Right cardiac atrium (tissue), 5 donors: Measurements from ENCODE around the gene CTCF. TPM values are rescaled to one million over a fixed set of nuclear protein-coding genes. Genes with fewer than 3 reads are reported as not detected.

Source experiments
- ATAC-seq, 2 donors: fragments of 200-7000 bp; cut with Tn5 transposase; one replicate each; pipeline versions ENCODE4 v1.8.0 to v1.9.1; 2020; ENCODE audit warnings: moderate library complexity in 2 of 2, mild to moderate bottlenecking in 1 of 2
- DNase-seq, 3 donors: peaks; one replicate each; pipeline ENCODE4 v3.0.0-alpha.2; 2020
- H3K27ac ChIP-seq: one replicate; pipeline ENCODE4 v1.5.1; 2013; ENCODE audit warnings: mild to moderate bottlenecking, low read length, control low read depth, moderate library complexity
- H3K27me3 ChIP-seq: one replicate; pipeline ENCODE4 v1.6.1; 2013; ENCODE audit not compliant: control insufficient read depth, insufficient read depth
- H3K4me1 ChIP-seq: one replicate; pipeline ENCODE4 v1.6.1; 2013; ENCODE audit warnings: low read length; ENCODE audit not compliant: control insufficient read depth, insufficient read depth
- H3K4me3 ChIP-seq: one replicate; pipeline ENCODE4 v1.5.1; 2013; ENCODE audit warnings: low read length, control low read depth
- H3K9me3 ChIP-seq: one replicate; pipeline ENCODE4 v1.6.1; 2013; ENCODE audit warnings: low read length; ENCODE audit not compliant: control insufficient read depth
- WGBS: extraction: QIAGEN DNeasy Blood & Tissue Kit; methylation state at CpG from one replicate; pipeline ENCODE4 v1.1.7; 2013; 5-methylcytosine and 5-hydroxymethylcytosine counted together
- intact Hi-C, 4 donors: fragments of 100-400 bp; cut with DNase I; formaldehyde crosslinking; loops; one replicate each; pipeline versions ENCODE4 v1.11.0 to v1.14.0; 2022 to 2023
- polyA plus RNA-seq: library from polyadenylated mRNA; stranded (reverse); fragments of 200-250 nt; gene quantifications from one replicate; pipeline ENCODE4 v1.2.3, GENCODE V29; 2013
- total RNA-seq, 4 donors: library from RNA; stranded (reverse); fragmentation: NEBNext Ultra II Directional; extraction: Animal tissue kit (Norgen Biotek cat#: 25700); gene quantifications; one replicate each; pipeline ENCODE4 v1.2.1, GENCODE V29; 2021
- donor health status: healthy with polysubstance abuse.
- donor health status: DM: no; HTN: yes; CAD: no.
- donor health status: DM: no; HTN: no; CAD: no.
- donor health status: DM: no; HTN: yes; CAD: no; lungs with severe emphysema.
- donor health status: DM: yes; HTN: yes; CAD: no.

Gene CTCF
- total and polyA plus RNA-seq, 5 donors = 17.5 to 30.5 (median 27.8) TPM

DNA sequence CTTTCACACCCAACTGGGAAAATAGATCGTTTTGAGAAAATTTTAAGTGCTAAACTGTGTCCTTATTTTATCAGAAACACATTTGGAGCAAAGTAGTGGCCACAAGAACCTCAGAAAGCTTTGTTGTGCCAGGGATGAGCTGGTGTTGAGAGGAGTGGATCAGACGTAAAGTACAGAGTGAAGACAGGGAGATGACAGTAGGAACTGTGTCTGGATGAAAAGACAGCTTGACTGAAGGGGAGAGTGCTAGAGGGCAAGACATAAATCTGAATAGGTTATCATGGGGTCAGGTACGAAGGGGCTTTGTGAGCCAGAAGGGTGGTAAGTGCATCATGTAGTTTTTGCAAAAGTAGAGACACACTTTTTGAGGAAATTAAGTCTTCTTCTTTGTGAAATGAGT lies 43.3 kb downstream of the CTCF start:
- peaks cover 2% of the 10 kb centered on the region for H3K4me1 ChIP-seq
- H3K27me3 ChIP-seq = no peaks in the 10 kb centered on the region
- WGBS = 59% methylated on average over 3 of the region's 3 CpGs
- H3K27ac ChIP-seq = no peak overlapping the region
- no peaks in the 10 kb centered on the region for H3K9me3 ChIP-seq
- intact Hi-C loops = no loop called here
- DNase-seq (no peak), ATAC-seq (no peak)
- no peak overlapping the region for H3K4me3 ChIP-seq

DNA sequence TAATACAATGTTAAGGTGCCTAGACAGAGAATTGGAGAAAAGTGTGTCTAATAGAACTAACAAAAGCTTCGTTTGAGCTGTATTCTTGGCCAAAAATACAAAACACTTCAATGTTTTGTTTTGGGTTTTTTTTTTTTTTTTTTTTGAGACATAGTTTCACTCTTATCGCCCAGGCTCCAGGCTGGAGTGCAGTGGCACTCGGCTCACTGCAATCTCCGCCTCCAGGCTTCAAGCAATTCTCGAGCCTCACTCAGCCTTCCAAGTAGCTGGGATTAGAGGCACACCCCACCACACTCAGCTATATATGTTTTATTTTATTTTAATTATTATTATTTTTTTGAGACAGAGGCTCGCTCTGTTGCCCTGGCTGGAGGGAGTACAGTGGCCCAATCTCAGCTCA lies 44.3 kb downstream of the CTCF start:
- WGBS = 61% methylated on average over 6 of the region's 6 CpGs
- Histone ChIP-seq H3K4me1 (no peaks in the 10 kb centered on the region), H3K4me3 (no peak overlapping the region), H3K9me3 (no peaks in the 10 kb centered on the region), H3K27ac (no peak overlapping the region), H3K27me3 (no peaks in the 10 kb centered on the region)
- DNase-seq (peak in 1 of 3 donors; percentile 62), ATAC-seq (peak; percentile 60 to 64)
- intact Hi-C loops = no loop called here

DNA sequence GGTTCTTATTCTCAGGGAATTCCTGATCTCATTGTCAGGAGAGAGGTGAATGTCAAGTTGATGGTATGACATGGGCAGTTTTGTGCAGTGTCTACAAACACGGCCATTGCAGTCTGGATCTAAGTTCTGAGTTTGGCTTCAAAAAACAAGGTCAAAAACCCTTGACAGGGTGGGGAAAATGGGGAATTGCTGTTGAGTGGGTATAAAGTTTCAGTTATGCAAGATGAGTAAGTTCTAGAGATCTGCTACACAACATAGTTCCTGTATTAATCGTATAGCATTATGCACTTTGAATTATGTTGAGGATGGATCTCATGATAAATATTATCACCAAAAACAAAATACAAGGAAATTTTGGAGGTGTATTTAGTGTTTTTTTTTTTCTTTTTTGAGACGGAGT lies 46.0 kb downstream of the CTCF start:
- 83% methylated on average over 3 of the region's 3 CpGs for WGBS
- no peak overlapping the region for H3K27ac ChIP-seq
- ATAC-seq = no peak

DNA sequence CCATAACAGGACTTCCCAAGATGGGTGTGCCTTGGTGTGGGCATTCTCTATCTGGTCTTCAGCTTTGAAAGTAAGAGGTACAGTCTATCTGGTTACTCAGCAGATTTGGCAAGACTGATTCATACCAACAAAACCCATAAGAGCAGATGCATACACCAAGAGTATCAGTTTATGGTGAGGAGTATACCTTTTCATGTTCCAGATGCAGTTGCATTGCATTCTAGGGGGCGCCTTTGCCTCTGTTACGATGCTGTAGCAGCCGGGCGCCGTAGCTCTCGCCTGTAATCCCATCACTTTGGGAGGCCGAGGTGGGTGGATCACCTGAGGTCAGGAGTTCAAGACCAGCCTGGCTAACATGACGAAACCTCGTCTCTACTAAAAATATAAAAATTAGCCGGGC lies 51.5 kb downstream of the CTCF start:
- Histone ChIP-seq H3K27me3 (no peaks in the 10 kb centered on the region), H3K9me3 (no peaks in the 10 kb centered on the region), H3K27ac (no peak overlapping the region), H3K4me3 (no peak overlapping the region), H3K4me1 (no peaks in the 10 kb centered on the region)
- ATAC-seq (no peak), DNase-seq (no peak)
- WGBS = 95% methylated on average over 10 of the region's 10 CpGs
- intact Hi-C loops = no loop called here

More for the DNA sequence above, 46.0 kb downstream of the CTCF start:
- Histone ChIP-seq H3K4me1 (no peaks in the 10 kb centered on the region), H3K27me3 (no peaks in the 10 kb centered on the region), H3K4me3 (no peak overlapping the region), H3K9me3 (no peaks in the 10 kb centered on the region)
- intact Hi-C loops = no loop called here
- no peak for DNase-seq

- no peaks in the 10 kb centered on the region for H3K9me3 ChIP-seq
- intact Hi-C loops = no loop called here
- no peaks in the 10 kb centered on the region for H3K27me3 ChIP-seq
- H3K4me3 ChIP-seq = no peak overlapping the region
- 87% methylated on average over 14 of the region's 14 CpGs for WGBS
- no peak for ATAC-seq
- H3K4me1 ChIP-seq = no peaks in the 10 kb centered on the region
- DNase-seq = no peak
- no peak overlapping the region for H3K27ac ChIP-seq
Observed at GRCh38 chr16:67628216-67628615, 65.9 kb downstream of the CTCF start.

DNA sequence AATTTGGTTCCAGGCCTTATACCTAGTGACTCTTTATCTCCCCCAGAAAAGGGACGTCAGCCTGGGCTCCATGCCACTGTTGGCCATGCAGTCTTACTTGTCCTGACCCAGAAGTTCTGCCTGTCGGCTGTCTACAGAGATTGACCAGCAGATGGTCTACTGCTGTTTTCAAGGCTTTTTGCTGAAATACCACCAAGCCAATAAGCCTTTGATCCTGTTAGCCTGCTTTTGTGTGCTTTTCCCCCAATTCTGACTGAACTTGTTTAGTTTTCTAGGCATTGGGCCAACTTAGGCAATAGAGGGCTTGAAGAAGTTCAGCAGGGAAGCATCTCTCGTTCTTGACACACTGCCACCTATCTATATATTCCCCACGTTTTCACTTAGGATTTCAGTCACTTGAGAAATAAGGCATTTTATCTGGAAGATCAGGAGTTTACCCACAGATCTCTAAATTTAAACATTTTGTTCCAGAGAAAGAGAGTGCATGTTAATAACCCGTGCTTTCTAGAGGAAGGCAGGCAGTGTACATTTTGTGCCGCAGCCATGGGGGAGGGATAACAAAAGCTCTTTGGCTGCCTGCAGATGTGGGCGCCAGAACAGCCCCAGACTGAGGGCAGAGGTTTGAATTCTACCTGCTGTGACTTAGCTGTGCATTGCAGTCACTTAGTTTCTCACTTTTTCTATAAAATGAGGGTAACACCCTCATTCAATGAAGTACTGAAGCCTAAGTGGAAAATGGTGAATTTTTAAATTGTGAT lies 70.3 kb downstream of the CTCF start:
- 55% methylated on average over 7 of the region's 7 CpGs for WGBS
- H3K4me3 ChIP-seq = no peak overlapping the region
- H3K9me3 ChIP-seq = no peaks in the 10 kb centered on the region
- intact Hi-C loops = no loop called here
- ATAC-seq (peak; percentile 53 to 64), DNase-seq (peak; percentile 52 to 82 (median 80))
- H3K27me3 ChIP-seq = no peaks in the 10 kb centered on the region
- H3K27ac ChIP-seq = no peak overlapping the region
- no peaks in the 10 kb centered on the region for H3K4me1 ChIP-seq

GRCh38 chr16:67636713-67637112 lies 74.4 kb downstream of the CTCF start:
- Histone ChIP-seq H3K9me3 (no peaks in the 10 kb centered on the region), H3K4me3 (no peak overlapping the region), H3K27ac (no peak overlapping the region), H3K4me1 (no peaks in the 10 kb centered on the region), H3K27me3 (no peaks in the 10 kb centered on the region)
- ATAC-seq (no peak), DNase-seq (no peak)
- WGBS = 89% methylated on average over 8 of the region's 8 CpGs
- intact Hi-C loops = no loop called here

GRCh38 chr16:67637625-67638024 lies 75.3 kb downstream of the CTCF start:
- DNase-seq (no peak), ATAC-seq (no peak)
- Histone ChIP-seq H3K4me1 (no peaks in the 10 kb centered on the region), H3K27ac (no peak overlapping the region), H3K4me3 (no peak overlapping the region), H3K9me3 (no peaks in the 10 kb centered on the region), H3K27me3 (no peaks in the 10 kb centered on the region)
- intact Hi-C loops = no loop called here
- WGBS = 88% methylated on average over 12 of the region's 12 CpGs

DNA sequence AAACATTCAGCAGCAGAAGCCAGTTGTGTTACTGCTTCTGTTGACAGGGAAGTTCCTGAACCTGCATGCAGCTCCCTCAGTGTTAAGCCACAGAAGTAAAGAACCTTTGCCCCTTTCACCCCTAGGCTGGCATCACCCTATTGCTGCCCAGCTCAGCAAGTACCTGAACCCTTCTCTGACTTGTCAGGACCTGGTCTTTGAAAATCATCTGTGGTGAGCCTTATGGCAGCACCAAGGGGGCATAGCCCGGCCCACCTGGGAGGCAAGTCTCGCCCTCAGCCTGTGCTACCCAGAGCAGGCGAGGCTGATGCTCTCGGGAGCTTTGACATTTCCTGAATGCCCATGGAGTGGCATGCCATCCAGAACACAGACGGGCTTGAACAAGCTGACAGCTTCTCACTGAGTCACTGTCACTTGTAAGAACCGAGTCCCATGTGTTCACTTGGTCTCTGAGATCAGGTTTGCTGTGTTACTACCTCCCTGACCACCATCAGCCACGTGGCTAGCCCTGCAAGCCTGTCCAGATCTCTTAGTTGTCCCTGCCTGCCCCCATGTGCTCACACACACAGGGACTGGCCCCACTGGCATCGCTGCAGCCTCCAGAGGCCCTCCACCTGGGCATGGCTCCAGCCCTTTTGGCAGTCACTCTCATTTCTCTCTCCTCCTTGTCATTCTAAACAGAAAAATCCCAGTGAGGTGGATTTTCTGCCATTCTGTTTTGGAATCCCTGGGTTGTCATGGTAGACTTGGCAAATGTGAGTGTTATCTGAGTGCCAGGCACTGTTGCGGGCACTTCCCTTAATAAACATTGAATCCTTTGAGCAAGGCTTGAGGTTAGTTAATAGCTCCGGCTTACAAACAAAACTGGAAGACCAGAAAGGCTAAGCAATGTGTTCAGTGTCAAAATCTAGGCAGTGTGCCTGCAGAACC lies 79.7 kb downstream of the CTCF start:
- ATAC-seq (peak; percentile 69 to 84), DNase-seq (peak; percentile 72 to 89 (median 85))
- 42% methylated on average over 10 of the region's 10 CpGs for WGBS
- intact Hi-C loops = loop anchor here in 1 of 4 donors (10.0 kb wide), 1 partner anchor 77 kb away; the partner anchor contains the start of gene CTCF
- Histone ChIP-seq H3K4me3 (no peak overlapping the region), H3K9me3 (no peaks in the 10 kb centered on the region), H3K4me1 (no peaks in the 10 kb centered on the region), H3K27me3 (no peaks in the 10 kb centered on the region), H3K27ac (no peak overlapping the region)

DNA sequence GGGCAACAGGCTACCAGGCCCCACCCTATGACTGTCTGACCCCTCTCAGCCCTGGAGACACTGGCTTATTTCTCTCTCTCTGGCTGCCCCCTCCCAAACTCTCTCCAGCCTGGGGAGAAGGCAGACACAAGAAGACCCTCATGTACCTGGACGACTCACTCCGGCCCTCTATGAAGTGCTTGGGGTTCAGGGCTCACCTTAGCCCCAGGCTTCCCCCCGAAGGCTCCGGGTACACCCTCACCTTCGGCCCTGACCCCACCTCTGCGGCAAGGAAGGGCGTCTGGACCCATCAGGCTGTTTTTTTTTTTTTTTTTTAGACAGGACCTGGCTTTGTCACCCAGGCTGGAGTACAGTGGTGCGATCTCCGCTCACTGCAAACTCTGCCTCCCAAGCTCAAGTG lies 81.7 kb downstream of the CTCF start:
- Histone ChIP-seq H3K4me3 (no peak overlapping the region), H3K9me3 (no peaks in the 10 kb centered on the region), H3K27me3 (no peaks in the 10 kb centered on the region), H3K27ac (no peak overlapping the region), H3K4me1 (no peaks in the 10 kb centered on the region)
- ATAC-seq (no peak), DNase-seq (no peak)
- WGBS = 89% methylated on average over 9 of the region's 9 CpGs
- intact Hi-C loops = loop anchor here in 2 of 4 donors (2.0 to 10.0 kb wide), 2 partner anchors 79 to 123 kb away; partner anchors contain the start of gene CTCF (in 1 of the 2)
